ENCODE measurements around the gene FTSJ1. TPM values are rescaled to one million over a fixed set of nuclear protein-coding genes. Genes with fewer than 3 reads are reported as not detected.
"Not testable (repeated sequence)": the region's sequence is repeated elsewhere in the genome, so short reads cannot be mapped to it uniquely, and the experiment has no call there.

FTSJ1 gene
- total and polyA plus RNA-seq, 4 donors = 13.3 to 21.8 (median 17.0) TPM

- not testable (repeated sequence) for H3K9ac ChIP-seq (ENCODE audit: low read depth in 1 of 2, low read length in 2 of 2); H3K4me1 ChIP-seq (ENCODE audit: control insufficient read depth in 4 of 4, insufficient read depth in 4 of 4, low read length in 3 of 4); H3K9me3 ChIP-seq (ENCODE audit: control insufficient read depth in 4 of 4, low read length in 3 of 4); H3K27ac ChIP-seq (ENCODE audit: low read depth in 1 of 2, low read length in 2 of 2); H3K4me3 ChIP-seq (ENCODE audit: low read depth in 1 of 3, low read length in 3 of 3); H3K36me3 ChIP-seq (ENCODE audit: control insufficient read depth in 4 of 4, insufficient read depth in 3 of 4, low read depth in 1 of 4, low read length in 3 of 4); H3K27me3 ChIP-seq (ENCODE audit: control insufficient read depth in 4 of 4, insufficient read depth in 4 of 4, low read length in 3 of 4); DNase-seq (ENCODE audit: low spot score)
- WGBS = 66% methylated on average over 4 of the region's 4 CpGs
These were observed 45.8 kb upstream of the FTSJ1 start for GRCh38 chrX:48430166-48430565.

GRCh38 chrX:48433713-48434112, 42.3 kb upstream of the FTSJ1 start:
- not testable (repeated sequence) for DNase-seq (ENCODE audit: low spot score); H3K9ac ChIP-seq (ENCODE audit: low read depth in 1 of 2, low read length in 2 of 2)
- WGBS = 82% methylated on average over 13 of the region's 13 CpGs

GRCh38 chrX:48447201-48447600, 28.8 kb upstream of the FTSJ1 start:
- H3K27me3 ChIP-seq (ENCODE audit: control insufficient read depth in 4 of 4, insufficient read depth in 4 of 4, low read length in 3 of 4); H3K27ac ChIP-seq (ENCODE audit: low read depth in 1 of 2, low read length in 2 of 2); H3K36me3 ChIP-seq (ENCODE audit: control insufficient read depth in 4 of 4, insufficient read depth in 3 of 4, low read depth in 1 of 4, low read length in 3 of 4); H3K4me1 ChIP-seq (ENCODE audit: control insufficient read depth in 4 of 4, insufficient read depth in 4 of 4, low read length in 3 of 4); H3K4me3 ChIP-seq (ENCODE audit: low read depth in 1 of 3, low read length in 3 of 3); H3K9me3 ChIP-seq (ENCODE audit: control insufficient read depth in 4 of 4, low read length in 3 of 4); DNase-seq (ENCODE audit: low spot score); H3K9ac ChIP-seq (ENCODE audit: low read depth in 1 of 2, low read length in 2 of 2): not testable (repeated sequence)
- 90% methylated on average over 6 of the region's 6 CpGs for WGBS

More at GRCh38 chrX:48433713-48434112, 42.3 kb upstream of the FTSJ1 start:
- not testable (repeated sequence) for H3K4me3 ChIP-seq (ENCODE audit: low read depth in 1 of 3, low read length in 3 of 3); H3K27me3 ChIP-seq (ENCODE audit: control insufficient read depth in 4 of 4, insufficient read depth in 4 of 4, low read length in 3 of 4); H3K27ac ChIP-seq (ENCODE audit: low read depth in 1 of 2, low read length in 2 of 2); H3K36me3 ChIP-seq (ENCODE audit: control insufficient read depth in 4 of 4, insufficient read depth in 3 of 4, low read depth in 1 of 4, low read length in 3 of 4); H3K9me3 ChIP-seq (ENCODE audit: control insufficient read depth in 4 of 4, low read length in 3 of 4); H3K4me1 ChIP-seq (ENCODE audit: control insufficient read depth in 4 of 4, insufficient read depth in 4 of 4, low read length in 3 of 4)

- Histone ChIP-seq H3K9ac (ENCODE audit: low read depth in 1 of 2, low read length in 2 of 2) (no peak overlapping the region), H3K9me3 (ENCODE audit: control insufficient read depth in 4 of 4, low read length in 3 of 4) (no peaks in the 10 kb centered on the region), H3K4me3 (ENCODE audit: low read depth in 1 of 3, low read length in 3 of 3) (no peak overlapping the region), H3K27ac (ENCODE audit: low read depth in 1 of 2, low read length in 2 of 2) (no peak overlapping the region), H3K4me1 (ENCODE audit: control insufficient read depth in 4 of 4, insufficient read depth in 4 of 4, low read length in 3 of 4) (no peaks in the 10 kb centered on the region), H3K36me3 (ENCODE audit: control insufficient read depth in 4 of 4, insufficient read depth in 3 of 4, low read depth in 1 of 4, low read length in 3 of 4) (no peaks in the 10 kb centered on the region), H3K27me3 (ENCODE audit: control insufficient read depth in 4 of 4, insufficient read depth in 4 of 4, low read length in 3 of 4) (no peaks in the 10 kb centered on the region)
- TF ChIP-seq FOXA2 (IDR thresholded peaks at IDR 0.05) (no peak), ZBTB33 (IDR thresholded peaks at IDR 0.05) (no peak), ATF3 (IDR thresholded peaks at IDR 0.05) (no peak), HNF4G (IDR thresholded peaks at IDR 0.05) (no peak), MAX (IDR thresholded peaks at IDR 0.05) (no peak)
- DNase-seq (ENCODE audit: low spot score) = no peak
These were observed 25.9 kb upstream of the FTSJ1 start for GRCh38 chrX:48450076-48450475.

GRCh38 chrX:48451708-48452107, 24.3 kb upstream of the FTSJ1 start:
- Histone ChIP-seq H3K27ac (ENCODE audit: low read depth in 1 of 2, low read length in 2 of 2) (no peak overlapping the region), H3K27me3 (ENCODE audit: control insufficient read depth in 4 of 4, insufficient read depth in 4 of 4, low read length in 3 of 4) (no peaks in the 10 kb centered on the region), H3K9ac (ENCODE audit: low read depth in 1 of 2, low read length in 2 of 2) (no peak overlapping the region), H3K4me3 (ENCODE audit: low read depth in 1 of 3, low read length in 3 of 3) (no peak overlapping the region), H3K9me3 (ENCODE audit: control insufficient read depth in 4 of 4, low read length in 3 of 4) (no peaks in the 10 kb centered on the region), H3K36me3 (ENCODE audit: control insufficient read depth in 4 of 4, insufficient read depth in 3 of 4, low read depth in 1 of 4, low read length in 3 of 4) (no peaks in the 10 kb centered on the region), H3K4me1 (ENCODE audit: control insufficient read depth in 4 of 4, insufficient read depth in 4 of 4, low read length in 3 of 4) (no peaks in the 10 kb centered on the region)
- DNase-seq (ENCODE audit: low spot score) = no peak
- WGBS = 49% methylated on average over 4 of the region's 4 CpGs
- TF ChIP-seq YY1 (IDR thresholded peaks at IDR 0.05) = no peak
- TF ChIP-seq JUND (IDR thresholded peaks at IDR 0.05) = no peak
- TF ChIP-seq REST (IDR thresholded peaks at IDR 0.05) = no peak
- no peak for TF ChIP-seq HNF4G (IDR thresholded peaks at IDR 0.05)
- no peak for TF ChIP-seq FOXA1 (IDR thresholded peaks at IDR 0.05)
- TF ChIP-seq HNF4A (conservative IDR thresholded peaks at IDR 0.05) = no peak
- TF ChIP-seq NR2F2 (IDR thresholded peaks at IDR 0.05) = no peak
- TF ChIP-seq RXRA (IDR thresholded peaks at IDR 0.05) = no peak
- TF ChIP-seq CTCF (IDR thresholded peaks at IDR 0.05; ENCODE audit: low read depth, low read length, missing input control) = no peak
- no peak for TF ChIP-seq FOXA2 (IDR thresholded peaks at IDR 0.05)

All from liver (tissue), 9 donors.